Activated naive CD8-positive, alpha-beta T cell treated with anti-CD3 and anti-CD28 coated beads, Interleukin-2, amount 50 U/mL, for 24 hours (primary cell): Measurements from ENCODE around the gene DPM3.

Experiments
- ATAC-seq: fragments of 150-1000 bp; cut with Tn5 transposase; one replicate; pipeline ENCODE4 v1.10.0; 2021
- DNase-seq: peaks from one replicate; pipeline ENCODE4 v3.0.0; 2021
- H3K27ac Mint-ChIP-seq: one replicate; pipeline ENCODE4 v1.8.0; 2021; ENCODE audit warnings: mild to moderate bottlenecking, mixed read lengths
- H3K27me3 Mint-ChIP-seq: one replicate; pipeline ENCODE4 v1.8.0; 2021; ENCODE audit warnings: mixed read lengths
- H3K36me3 Mint-ChIP-seq: one replicate; pipeline ENCODE4 v1.8.0; 2021; ENCODE audit warnings: low read depth, mixed read lengths
- H3K4me1 Mint-ChIP-seq: one replicate; pipeline ENCODE4 v1.8.0; 2021; ENCODE audit warnings: mixed read lengths
- H3K4me3 Mint-ChIP-seq: one replicate; pipeline ENCODE4 v1.8.0; 2021; ENCODE audit warnings: mild to moderate bottlenecking, moderate library complexity, mixed read lengths
- H3K9me3 Mint-ChIP-seq: one replicate; pipeline ENCODE4 v1.8.0; 2021; ENCODE audit warnings: mixed read lengths

The DPM3 gene

DNA sequence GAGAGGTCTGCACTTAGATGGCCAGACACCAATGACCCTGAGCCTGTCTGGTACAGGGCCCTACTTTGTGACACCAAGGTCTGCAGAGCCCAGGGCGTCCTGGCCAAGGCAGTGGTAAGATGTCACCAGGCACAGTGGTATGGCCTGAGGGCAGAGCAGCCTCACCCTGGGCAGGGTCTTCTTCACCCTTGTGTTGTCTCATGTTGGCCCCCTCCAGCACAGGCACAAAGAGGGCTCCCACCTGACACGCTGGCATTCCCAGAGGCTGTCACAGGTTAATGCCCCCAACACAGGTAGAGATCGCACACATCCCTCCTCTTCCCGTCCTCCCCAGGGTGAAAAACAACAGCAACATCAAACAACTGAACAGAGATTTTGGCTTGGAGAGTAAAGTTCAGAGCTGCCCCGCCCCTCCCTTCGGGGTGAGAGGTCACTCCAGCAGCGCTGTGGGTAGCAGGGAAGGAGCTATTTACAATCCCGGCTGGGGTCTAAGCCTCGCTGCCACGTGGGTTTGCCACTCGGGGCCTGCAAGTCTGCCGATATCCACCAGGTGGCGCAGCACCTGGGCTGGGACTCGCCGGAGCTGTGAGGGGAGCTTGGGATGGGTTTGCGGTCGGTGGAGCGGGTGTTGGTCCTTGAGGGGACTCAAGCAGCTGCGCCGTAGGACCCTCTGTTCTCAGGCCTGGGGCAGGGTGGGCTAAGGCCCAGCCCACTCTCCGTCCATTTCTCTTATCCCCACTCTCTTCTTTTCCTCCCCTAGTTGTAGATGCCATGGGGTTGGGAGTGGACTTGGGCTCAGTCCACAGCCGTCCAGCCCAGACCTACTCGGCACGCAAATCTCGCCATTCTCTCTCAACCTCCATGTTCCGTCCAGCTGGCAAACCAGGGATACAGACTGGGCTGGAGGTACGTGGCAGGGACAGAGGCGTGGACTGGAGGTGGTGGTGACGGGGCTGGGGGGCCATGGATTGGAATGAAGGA lies 49.0 kb downstream of the DPM3 start:
- Mint-ChIP-seq H3K9me3 (no peaks in the 10 kb centered on the region), H3K27ac (peak overlapping the region; percentile 5), H3K4me1 (peaks cover 6% of the 10 kb centered on the region), H3K4me3 (peak overlapping the region; percentile 4), H3K36me3 (no peaks in the 10 kb centered on the region), H3K27me3 (peaks cover 6% of the 10 kb centered on the region)
- peak; percentile 89 for DNase-seq
- ATAC-seq: peak; percentile 78
